SK-N-MC (cell line): Measurements from ENCODE around the gene MFSD6L.

Experiments
- EZH2 ChIP-seq: fragments of 200-600 bp; sonication (generic); IDR thresholded peaks from one replicate; pipeline ENCODE4 v1.6.1; 2017; ENCODE audit warnings: antibody characterized with exemption
- FOXP2 ChIP-seq: optimal IDR thresholded peaks from 2 replicates; pipeline ENCODE3; 2011; ENCODE audit warnings: mild to moderate bottlenecking, moderate library complexity; ENCODE audit not compliant: insufficient read depth; ENCODE audit errors: extremely low read length, control extremely low read depth
- POLR2AphosphoS5 ChIP-seq: IDR thresholded peaks from 2 replicates; pipeline ENCODE4 v1.6.1; 2012; ENCODE audit warnings: mild to moderate bottlenecking, low read depth, low read length, borderline replicate concordance

DNA sequence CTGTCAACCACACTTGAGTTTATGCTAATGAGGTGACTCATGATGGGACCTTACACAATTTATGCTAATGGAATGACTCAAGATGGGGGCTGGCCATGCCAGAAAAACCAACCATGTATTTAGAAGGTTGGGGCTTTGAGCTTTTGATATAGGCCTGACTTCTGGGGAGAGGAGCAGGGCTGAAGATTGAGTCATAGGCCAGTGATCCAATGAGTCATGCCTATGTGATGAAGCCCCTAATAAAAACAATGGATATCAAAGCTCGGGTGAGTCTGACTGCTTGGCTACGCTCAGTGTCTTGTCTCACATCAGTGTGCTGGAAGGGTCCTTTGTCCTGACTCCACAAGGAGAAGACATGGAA is 7.3 kb downstream of the MFSD6L start:
- TF ChIP-seq EZH2 (no peak), POLR2AphosphoS5 (no peak), FOXP2 (no peak)
